ENCODE results near the gene PLXDC1.
"Not testable (repeated sequence)": the region's sequence is repeated elsewhere in the genome, so short reads cannot be mapped to it uniquely, and the experiment has no call there.

Gene PLXDC1

DNA sequence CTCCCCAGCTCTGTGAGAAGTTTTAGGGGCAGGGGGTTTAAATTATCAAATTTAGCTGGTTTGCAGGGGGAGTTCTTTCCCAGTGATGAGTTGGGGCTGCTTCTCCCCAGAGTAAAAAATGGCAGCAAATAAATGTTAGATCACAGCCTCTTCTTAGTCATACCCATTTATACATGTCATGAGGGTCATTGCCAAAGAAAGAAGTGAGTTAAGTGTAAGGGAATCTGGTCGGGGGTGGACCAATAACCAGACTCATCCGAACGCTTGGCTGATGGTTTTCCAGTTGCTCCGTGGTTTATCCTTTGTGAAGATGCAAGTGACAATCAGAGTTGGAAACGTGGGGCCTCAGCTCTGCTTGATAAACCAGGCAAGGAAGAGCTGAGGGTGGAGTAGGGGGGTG lies 87.1 kb downstream of the PLXDC1 start:
- TF ChIP-seq, protein P1, sequence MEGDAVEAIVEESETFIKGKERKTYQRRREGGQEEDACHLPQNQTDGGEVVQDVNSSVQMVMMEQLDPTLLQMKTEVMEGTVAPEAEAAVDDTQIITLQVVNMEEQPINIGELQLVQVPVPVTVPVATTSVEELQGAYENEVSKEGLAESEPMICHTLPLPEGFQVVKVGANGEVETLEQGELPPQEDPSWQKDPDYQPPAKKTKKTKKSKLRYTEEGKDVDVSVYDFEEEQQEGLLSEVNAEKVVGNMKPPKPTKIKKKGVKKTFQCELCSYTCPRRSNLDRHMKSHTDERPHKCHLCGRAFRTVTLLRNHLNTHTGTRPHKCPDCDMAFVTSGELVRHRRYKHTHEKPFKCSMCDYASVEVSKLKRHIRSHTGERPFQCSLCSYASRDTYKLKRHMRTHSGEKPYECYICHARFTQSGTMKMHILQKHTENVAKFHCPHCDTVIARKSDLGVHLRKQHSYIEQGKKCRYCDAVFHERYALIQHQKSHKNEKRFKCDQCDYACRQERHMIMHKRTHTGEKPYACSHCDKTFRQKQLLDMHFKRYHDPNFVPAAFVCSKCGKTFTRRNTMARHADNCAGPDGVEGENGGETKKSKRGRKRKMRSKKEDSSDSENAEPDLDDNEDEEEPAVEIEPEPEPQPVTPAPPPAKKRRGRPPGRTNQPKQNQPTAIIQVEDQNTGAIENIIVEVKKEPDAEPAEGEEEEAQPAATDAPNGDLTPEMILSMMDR (IDR thresholded peaks at IDR 0.05; ENCODE audit: low read depth, low read length), result no peak
- DNase-seq (ENCODE audit: extremely low read depth, low read depth), result no peak

DNA sequence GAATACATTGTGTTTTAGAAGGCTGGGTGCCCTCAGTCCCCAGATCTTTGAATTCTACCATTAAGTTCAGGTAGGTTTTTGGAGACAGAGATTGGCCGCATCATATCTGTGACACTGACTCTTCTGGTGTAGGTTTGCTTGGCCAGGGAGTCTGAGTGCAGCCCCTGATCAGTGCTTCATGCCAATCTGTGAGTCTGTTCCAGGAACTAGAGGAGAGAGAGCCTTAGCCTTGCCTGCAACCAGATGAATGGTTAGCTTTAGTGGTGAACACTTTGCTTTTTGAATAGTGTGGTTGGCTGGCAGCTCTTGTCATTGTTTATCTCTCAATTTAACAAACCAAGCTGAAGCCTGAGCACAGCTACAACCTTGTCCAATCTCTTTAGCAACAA lies 87.8 kb downstream of the PLXDC1 start:
- no peak for DNase-seq (ENCODE audit: extremely low read depth, low read depth)
- TF ChIP-seq, protein P1 (IDR thresholded peaks at IDR 0.05; ENCODE audit: low read depth, low read length), result no peak

DNA sequence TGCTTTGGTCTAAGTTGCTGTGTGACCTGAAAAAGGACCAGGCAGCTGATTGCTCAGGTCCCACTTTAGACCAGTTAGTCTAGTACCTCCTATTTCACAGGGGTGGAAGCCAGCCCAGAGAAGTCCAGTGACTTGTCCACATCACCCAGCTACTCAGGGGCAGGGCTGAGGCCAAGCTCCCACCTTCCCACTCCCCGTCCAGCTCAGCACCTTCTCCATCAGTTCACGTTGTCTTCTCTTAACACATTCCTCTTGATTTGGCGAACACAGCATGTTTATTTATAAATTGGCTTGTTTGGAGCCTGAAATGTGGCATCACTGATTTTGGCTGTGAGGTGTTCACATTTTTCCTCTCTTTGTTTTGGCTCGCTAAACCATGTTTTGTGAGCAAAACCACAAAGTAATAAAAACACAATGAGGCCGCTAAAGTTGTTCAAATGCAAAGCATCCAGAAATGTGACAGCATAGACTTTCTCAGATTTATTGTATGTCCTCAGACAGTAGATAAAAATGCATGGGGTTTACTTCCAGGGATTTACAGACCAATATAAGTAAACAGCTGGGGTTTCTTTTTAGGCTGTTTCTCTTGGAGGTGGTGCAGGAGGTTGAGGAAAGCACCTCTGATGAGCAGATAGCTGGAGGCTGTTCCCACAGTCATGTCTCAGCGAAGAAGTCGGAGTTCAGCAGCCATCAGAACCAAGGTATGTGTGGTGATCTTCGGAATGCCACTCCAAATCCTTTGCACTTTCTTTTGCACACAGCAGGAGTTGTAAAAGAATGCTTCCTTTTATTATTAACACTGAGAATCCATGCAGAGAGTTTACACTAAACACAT lies 88.4 kb downstream of the PLXDC1 start:
- no peak for DNase-seq (ENCODE audit: extremely low read depth, low read depth)

DNA sequence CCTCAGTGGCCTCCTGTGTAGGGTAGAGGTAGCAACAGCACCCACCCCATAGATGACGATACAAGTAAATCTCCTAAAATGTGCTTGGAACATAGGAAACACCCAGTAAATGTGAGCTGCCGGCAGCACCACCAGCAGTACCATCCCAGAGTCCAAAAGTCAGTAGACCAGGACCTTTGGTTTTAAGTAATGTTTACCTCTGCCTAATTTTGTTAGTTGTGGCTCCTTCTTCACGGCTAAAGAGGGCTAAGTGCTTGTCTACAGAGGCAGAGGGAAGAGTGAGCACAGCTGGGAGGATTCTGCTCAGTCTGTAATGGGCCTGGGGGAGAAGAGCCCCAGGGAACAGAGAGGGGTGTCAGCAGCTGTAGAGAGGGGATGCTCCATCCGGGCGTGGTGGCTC lies 92.9 kb downstream of the PLXDC1 start:
- TF ChIP-seq, protein P1 (IDR thresholded peaks at IDR 0.05; ENCODE audit: low read depth, low read length), result no peak

More for the DNA sequence above, 88.4 kb downstream of the PLXDC1 start:
- TF ChIP-seq, protein P1 (IDR thresholded peaks at IDR 0.05; ENCODE audit: low read depth, low read length), result no peak

DNA sequence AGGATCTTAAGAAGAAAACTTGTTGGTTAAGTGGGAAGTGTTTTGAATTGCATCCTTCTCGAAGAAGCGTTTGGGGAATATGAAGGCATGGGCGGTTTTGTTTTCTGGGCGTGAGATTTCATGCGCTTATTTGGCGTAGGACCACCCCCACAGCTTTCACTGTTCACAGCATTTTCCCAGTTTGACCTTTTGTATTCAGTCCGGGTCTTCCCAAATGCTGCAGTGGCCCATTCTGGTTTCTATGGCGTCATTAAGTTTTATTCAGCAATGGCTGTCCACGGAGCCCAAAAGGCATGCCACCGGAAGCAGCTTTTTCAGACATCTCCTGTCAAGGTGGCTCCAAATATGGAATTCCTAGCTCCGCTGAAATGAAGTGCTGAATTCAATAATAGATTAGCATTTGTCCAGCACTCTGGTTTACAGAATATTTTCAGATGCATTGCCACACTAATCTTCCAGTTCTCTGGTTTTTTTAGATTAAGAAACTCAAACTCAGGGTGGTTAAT lies 93.7 kb downstream of the PLXDC1 start:
- no peak for DNase-seq (ENCODE audit: extremely low read depth, low read depth)

More for the DNA sequence above, 92.9 kb downstream of the PLXDC1 start:
- no peak for DNase-seq (ENCODE audit: extremely low read depth, low read depth)

DNA sequence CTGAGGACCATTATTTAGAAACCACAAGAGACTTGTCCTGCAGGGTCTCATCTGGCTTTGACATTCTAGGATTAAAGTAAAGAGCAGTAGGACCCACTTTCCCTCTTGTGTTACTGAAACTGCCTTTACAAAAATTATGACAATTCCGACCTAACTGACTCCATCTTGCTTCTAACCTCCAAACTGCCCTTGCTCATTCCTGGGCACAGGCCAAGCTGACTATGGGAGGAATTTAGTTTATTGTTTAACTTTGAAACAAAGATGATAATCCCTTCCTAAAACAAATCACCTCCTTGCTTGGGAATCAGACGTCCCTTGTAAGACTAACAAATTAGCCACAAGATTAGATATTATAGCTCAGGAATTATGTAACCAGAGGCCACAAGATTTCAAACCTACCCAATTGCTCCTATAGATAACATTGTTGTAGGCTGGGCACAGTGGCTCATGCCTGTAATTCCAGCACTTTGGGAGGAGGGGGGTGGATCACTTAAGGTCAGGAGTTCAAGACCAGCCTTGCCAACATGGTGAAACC lies 97.3 kb downstream of the PLXDC1 start:
- DNase-seq (ENCODE audit: extremely low read depth, low read depth), result no peak
- TF ChIP-seq, protein P1 (IDR thresholded peaks at IDR 0.05; ENCODE audit: low read depth, low read length), result no peak

More for the DNA sequence above, 93.7 kb downstream of the PLXDC1 start:
- TF ChIP-seq, protein P1 (IDR thresholded peaks at IDR 0.05; ENCODE audit: low read depth, low read length), result no peak

DNA sequence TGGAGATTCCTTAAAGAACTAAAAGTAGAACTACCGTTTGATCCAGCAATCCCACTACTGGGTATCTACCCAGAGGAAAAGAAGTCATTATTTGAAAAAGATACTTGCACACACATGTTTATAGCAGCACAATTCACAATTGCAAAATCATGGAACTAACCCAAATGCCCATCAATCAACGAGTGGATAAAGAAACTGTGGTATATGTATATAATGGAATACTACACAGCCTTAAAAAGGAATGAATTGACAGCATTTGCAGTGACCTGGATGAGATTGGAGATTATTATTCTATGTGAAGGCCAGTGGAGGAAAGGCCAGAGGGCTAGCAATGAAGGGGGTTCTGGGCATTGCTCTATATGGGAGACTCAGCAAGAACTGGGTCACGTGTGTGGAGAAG lies 99.0 kb downstream of the PLXDC1 start:
- not testable (repeated sequence) for DNase-seq (ENCODE audit: extremely low read depth, low read depth)
